H1 (cell line): ENCODE measurements around the gene RIBC1. TPM values are rescaled to one million over a fixed set of nuclear protein-coding genes. Genes with fewer than 3 reads are reported as not detected.

Experiments used
- SUZ12 ChIP-seq: fragments of 200-600 bp; sonication (generic); IDR thresholded peaks from 2 replicates; pipeline ENCODE4 v1.6.1; 2012; ENCODE audit warnings: mild to moderate bottlenecking, inconsistent platforms, low read length, moderate library complexity, mixed read lengths
- TBP ChIP-seq: IDR thresholded peaks from 2 replicates; pipeline ENCODE4 v1.6.1; 2011; ENCODE audit warnings: low read depth, low read length, improper control_type of control experiment
- polyA plus RNA-seq, 7 experiments: library from polyadenylated mRNA; depleted of rRNA in 3 of 7; stranded (reverse) in 5 of 7; unstranded in 2 of 7; fragments of >200 nt in 5 of 7; fragments of 200-250 nt in 2 of 7; gene quantifications; 1 replicate in 5 of 7; 2 replicates in 1 of 7; 4 replicates in 1 of 7; pipeline versions ENCODE4 v1.2.1 to v1.2.3, GENCODE V29; 2011 to 2013; ENCODE audit warnings: missing spikeins in 2 of 7, mixed read lengths in 2 of 7
- total RNA-seq: library from RNA; stranded (reverse); fragmentation: NEBNext Ultra II Directional; extraction: Animal tissue kit (Norgen Biotek cat#: 25700); gene quantifications from 2 replicates; pipeline ENCODE4 v1.2.1, GENCODE V29; 2021

RIBC1 gene
- total and polyA plus RNA-seq, 2 of the 8 experiments (the other 6 are each of a cell fraction or from before 2014, with no cell fraction given) = 0.41 to 0.97 TPM

DNA sequence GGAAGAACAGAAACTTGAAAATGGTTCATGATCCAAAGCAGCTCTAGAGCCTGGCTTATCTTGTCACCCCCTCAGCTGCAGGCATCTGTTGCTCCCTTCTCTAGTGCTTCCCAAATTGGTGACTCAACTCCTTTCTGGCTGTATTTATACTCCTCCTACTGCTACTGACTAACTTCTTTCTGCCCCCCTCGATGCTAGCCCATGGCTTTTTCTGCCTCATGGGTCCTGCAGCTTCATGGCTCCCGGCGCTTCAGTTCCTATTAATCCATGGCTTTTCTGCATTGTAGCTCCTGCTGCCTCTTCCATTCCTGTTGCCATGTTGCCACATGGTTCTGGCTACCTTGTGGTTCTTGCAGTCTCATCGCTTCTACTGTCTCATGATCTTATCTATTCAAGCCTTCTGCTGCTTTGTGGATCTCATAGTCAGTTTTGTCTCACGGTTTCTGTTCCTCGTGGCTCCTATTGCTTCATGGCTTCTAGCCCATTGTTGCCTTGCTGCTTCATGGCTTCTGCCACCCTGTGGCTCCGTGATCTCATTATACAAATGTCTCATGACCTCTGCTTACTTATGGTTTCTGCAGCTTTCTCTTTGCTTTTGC lies 48.4 kb upstream of the RIBC1 start (continued):
- TF ChIP-seq SUZ12 (no peak), TBP (no peak)
